SU-DHL-6 (cell line): ENCODE measurements around the gene CEP95.

Experiments used
- H2AFZ ChIP-seq: fragments of 200-600 bp; sonication (generic); 2 replicates; pipeline ENCODE4 v1.6.1; 2014; ENCODE audit warnings: low read depth, mild to moderate bottlenecking, moderate library complexity, mixed read lengths, antibody characterized with exemption, low read length; ENCODE audit not compliant: severe bottlenecking
- H3F3A ChIP-seq: fragments of 200-600 bp; shearing (Covaris generic); 2 replicates; pipeline ENCODE4 v1.6.0; 2016; ENCODE audit warnings: antibody characterized with exemption, mild to moderate bottlenecking; ENCODE audit not compliant: insufficient read depth
- H3K27ac ChIP-seq: fragments of 200-600 bp; sonication (generic); 2 replicates; pipeline ENCODE4 v1.5.1; 2016; ENCODE audit warnings: low read depth, mild to moderate bottlenecking, low read length, moderate library complexity, mixed read lengths
- H3K27me3 ChIP-seq: fragments of 200-600 bp; sonication (generic), shearing (Covaris generic); 2 replicates; pipeline ENCODE4 v1.6.0; 2014; ENCODE audit warnings: mild to moderate bottlenecking, low read length
- H3K36me3 ChIP-seq: fragments of 200-600 bp; sonication (generic); 2 replicates; pipeline ENCODE4 v1.6.1; 2014; ENCODE audit warnings: mild to moderate bottlenecking, low read length, mixed read lengths
- H3K4me2 ChIP-seq: fragments of 300-600, 200-600 bp; shearing (Covaris generic), sonication (generic); 2 replicates; pipeline ENCODE4 v1.6.0; 2014; ENCODE audit warnings: low read length, low read depth, mild to moderate bottlenecking; ENCODE audit not compliant: poor library complexity, severe bottlenecking
- H3K4me3 ChIP-seq: fragments of 200-600 bp; sonication (generic); 2 replicates; pipeline ENCODE4 v1.5.1; 2014; ENCODE audit warnings: antibody characterized with exemption, low read length, mild to moderate bottlenecking, mixed read lengths; ENCODE audit not compliant: insufficient read depth, poor library complexity, severe bottlenecking
- H3K79me2 ChIP-seq: fragments of 200-600 bp; sonication (generic); 2 replicates; pipeline ENCODE4 v1.6.1; 2014; ENCODE audit warnings: mild to moderate bottlenecking, low read length, moderate library complexity; ENCODE audit not compliant: insufficient read depth
- H3K9ac ChIP-seq: fragments of 200-600 bp; sonication (generic); 2 replicates; pipeline ENCODE4 v1.7.0; 2014; ENCODE audit warnings: mild to moderate bottlenecking, low read length
- H3K9me2 ChIP-seq: fragments of 200-600 bp; sonication (generic); replicated peaks from 2 replicates; pipeline ENCODE4 v1.6.1; 2014; ENCODE audit warnings: low read length; ENCODE audit not compliant: insufficient read depth
- H3K9me3 ChIP-seq: fragments of 200-600 bp; sonication (generic); 2 replicates; pipeline ENCODE4 v1.6.1; 2014; ENCODE audit warnings: low read length, mixed read lengths; ENCODE audit not compliant: insufficient read depth
- H4K20me1 ChIP-seq: fragments of 200-600 bp; sonication (generic); 2 replicates; pipeline ENCODE4 v1.6.1; 2014; ENCODE audit warnings: low read depth, mild to moderate bottlenecking, antibody characterized with exemption, low read length, moderate library complexity, mixed read lengths
- CTCF ChIP-seq: fragments of 200-600 bp; sonication (generic); IDR thresholded peaks from one replicate; pipeline ENCODE4 v1.5.1; 2017; ENCODE audit warnings: antibody characterized with exemption, mild to moderate bottlenecking, low read length, moderate library complexity; ENCODE audit not compliant: insufficient read depth, poor library complexity, severe bottlenecking
- EZH2phosphoT487 ChIP-seq: fragments of 200-600 bp; sonication (generic), shearing (Covaris generic); conservative IDR thresholded peaks from 2 replicates; pipeline ENCODE4 v1.6.1; 2018; ENCODE audit warnings: mild to moderate bottlenecking, antibody characterized with exemption, low read length, moderate library complexity, mixed read lengths

CEP95 gene

DNA sequence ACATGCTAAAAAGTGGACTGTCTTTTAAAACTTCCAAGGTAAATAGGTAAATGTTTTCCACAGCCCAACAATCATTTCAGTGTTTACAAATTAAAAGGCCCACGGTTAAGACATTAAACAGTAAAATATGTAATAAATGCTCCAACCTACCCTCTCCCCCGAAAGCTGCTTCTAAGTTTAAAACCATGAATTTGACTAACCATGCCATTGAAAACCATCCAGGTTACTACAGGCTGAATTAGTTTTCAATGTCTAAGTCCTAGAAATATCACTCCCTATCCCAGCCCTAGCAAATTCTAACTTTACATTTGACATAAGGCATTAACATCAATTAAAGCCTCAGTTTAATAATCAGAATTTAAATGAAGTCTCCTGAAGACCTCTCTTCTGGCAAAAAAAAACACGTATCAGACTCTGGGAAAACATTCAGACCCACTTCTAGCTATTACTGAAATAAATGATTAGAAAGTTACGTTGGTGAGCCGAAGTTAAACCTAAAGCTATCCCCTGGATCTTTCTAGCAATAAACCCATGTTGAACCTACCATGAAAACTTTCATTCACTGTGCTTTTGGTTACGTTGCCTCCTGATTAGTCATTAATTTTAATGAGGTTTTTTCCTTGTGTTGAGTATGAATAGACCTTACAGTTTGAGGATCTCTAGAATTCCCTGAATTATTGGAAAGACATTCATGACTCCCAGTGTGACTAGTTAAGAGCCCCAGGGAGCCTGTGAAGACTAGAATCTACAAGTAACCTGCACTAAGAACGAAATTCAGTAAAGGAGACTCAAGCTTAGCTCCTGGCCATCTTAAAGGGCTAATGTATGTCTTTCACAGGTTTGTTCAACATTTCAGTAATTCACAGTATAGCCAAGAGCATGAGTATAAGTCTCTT lies 8.2 kb upstream of the CEP95 start:
- Histone ChIP-seq H3K79me2 (peaks cover 61% of the 10 kb centered on the region), H3K4me3 (no peak overlapping the region), H3K9me2 (no peaks in the 10 kb centered on the region), H3K27ac (peak overlapping the region; percentile 90), H2AFZ (no peak overlapping the region), H4K20me1 (peaks cover 40% of the 10 kb centered on the region), H3K27me3 (no peaks in the 10 kb centered on the region), H3K9me3 (no peaks in the 10 kb centered on the region), H3K36me3 (peaks cover 47% of the 10 kb centered on the region), H3K9ac (no peak overlapping the region), H3K4me2 (peak overlapping the region; percentile 95), H3F3A (peaks cover 80% of the 10 kb centered on the region)
- TF ChIP-seq EZH2phosphoT487: no peak
- no peak for TF ChIP-seq CTCF

DNA sequence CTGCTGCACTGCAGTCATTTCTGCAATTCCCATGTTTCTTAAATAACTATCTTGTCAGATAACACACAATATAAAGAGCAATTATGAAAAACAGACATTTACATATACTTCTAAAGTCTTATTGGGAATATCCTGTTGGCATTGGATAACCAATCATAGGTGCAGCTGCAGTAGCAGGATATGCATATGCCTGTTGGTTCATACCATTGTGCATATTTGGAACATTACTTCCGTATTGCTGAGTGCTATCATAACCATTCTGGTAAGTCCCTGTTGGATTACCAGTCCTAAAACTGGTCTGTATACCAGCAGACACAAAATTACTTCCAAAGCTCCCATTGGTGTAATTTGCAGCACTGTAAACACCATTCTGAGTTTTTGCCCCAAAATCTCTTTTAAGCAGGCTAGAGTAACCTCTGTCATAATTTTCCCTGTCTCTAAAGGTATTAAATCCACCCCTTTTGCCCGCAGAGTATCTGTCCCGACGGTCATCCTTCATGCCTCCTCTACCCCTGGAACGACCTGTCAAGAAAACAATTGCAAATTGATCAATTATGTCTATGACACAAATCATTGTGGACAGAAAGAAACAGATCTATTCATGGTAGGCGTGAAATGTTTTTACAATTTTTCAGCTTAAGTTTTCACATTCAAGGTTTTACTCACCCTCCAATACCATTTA lies 6.8 kb upstream of the CEP95 start:
- Histone ChIP-seq H3K9me2 (no peaks in the 10 kb centered on the region), H3K9me3 (no peaks in the 10 kb centered on the region), H3K4me3 (no peak overlapping the region), H3K36me3 (peaks cover 61% of the 10 kb centered on the region), H3K27me3 (no peaks in the 10 kb centered on the region), H3K4me2 (peak overlapping the region; percentile 95), H3K27ac (peak overlapping the region; percentile 90; the same call in 1 of the 2 replicates), H3K9ac (no peak overlapping the region), H2AFZ (no peak overlapping the region), H3F3A (peaks cover 82% of the 10 kb centered on the region), H4K20me1 (peaks cover 54% of the 10 kb centered on the region), H3K79me2 (peaks cover 61% of the 10 kb centered on the region)
- TF ChIP-seq EZH2phosphoT487: no peak
- TF ChIP-seq CTCF: no peak

GRCh38 chr17:64500487-64500859 lies 6.3 kb upstream of the CEP95 start:
- Histone ChIP-seq H3F3A (peaks cover 87% of the 10 kb centered on the region), H3K79me2 (peaks cover 63% of the 10 kb centered on the region), H3K9ac (no peak overlapping the region), H3K4me3 (no peak overlapping the region), H3K27ac (no peak overlapping the region), H2AFZ (no peak overlapping the region), H3K9me2 (no peaks in the 10 kb centered on the region), H3K27me3 (no peaks in the 10 kb centered on the region), H3K9me3 (no peaks in the 10 kb centered on the region), H4K20me1 (peaks cover 56% of the 10 kb centered on the region), H3K4me2 (no peak overlapping the region), H3K36me3 (peaks cover 65% of the 10 kb centered on the region)
- TF ChIP-seq CTCF (no peak), EZH2phosphoT487 (no peak)
